Left ventricle myocardium superior (tissue), 1 donor: ENCODE measurements around the gene FXYD6. TPM values are rescaled to one million over a fixed set of nuclear protein-coding genes. Genes with fewer than 3 reads are reported as not detected.
A peak's percentile ranks its signal among the peaks of the same experiment; 100 is the strongest.

ENCODE experiments used
- ATAC-seq: fragments of 200-7000 bp; cut with Tn5 transposase; one replicate; pipeline ENCODE4 v1.9.1; 2020; ENCODE audit warnings: mild to moderate bottlenecking, moderate library complexity
- DNase-seq: peaks from one replicate; pipeline ENCODE4 v3.0.0-alpha.2; 2020
- intact Hi-C: fragments of 100-400 bp; cut with micrococcal nuclease; formaldehyde crosslinking; loops from one replicate; pipeline ENCODE4 v1.11.0; 2022
- total RNA-seq: library from RNA; stranded (reverse); fragmentation: NEBNext Ultra II Directional; extraction: Animal tissue kit (Norgen Biotek cat#: 25700); gene quantifications from one replicate; pipeline ENCODE4 v1.2.1, GENCODE V29; 2021
- donor health status: DM: no; HTN: yes; CAD: no; lungs with severe emphysema.

Gene FXYD6
- total RNA-seq, 1 donor from 2014 or later = 35.4 TPM

DNA sequence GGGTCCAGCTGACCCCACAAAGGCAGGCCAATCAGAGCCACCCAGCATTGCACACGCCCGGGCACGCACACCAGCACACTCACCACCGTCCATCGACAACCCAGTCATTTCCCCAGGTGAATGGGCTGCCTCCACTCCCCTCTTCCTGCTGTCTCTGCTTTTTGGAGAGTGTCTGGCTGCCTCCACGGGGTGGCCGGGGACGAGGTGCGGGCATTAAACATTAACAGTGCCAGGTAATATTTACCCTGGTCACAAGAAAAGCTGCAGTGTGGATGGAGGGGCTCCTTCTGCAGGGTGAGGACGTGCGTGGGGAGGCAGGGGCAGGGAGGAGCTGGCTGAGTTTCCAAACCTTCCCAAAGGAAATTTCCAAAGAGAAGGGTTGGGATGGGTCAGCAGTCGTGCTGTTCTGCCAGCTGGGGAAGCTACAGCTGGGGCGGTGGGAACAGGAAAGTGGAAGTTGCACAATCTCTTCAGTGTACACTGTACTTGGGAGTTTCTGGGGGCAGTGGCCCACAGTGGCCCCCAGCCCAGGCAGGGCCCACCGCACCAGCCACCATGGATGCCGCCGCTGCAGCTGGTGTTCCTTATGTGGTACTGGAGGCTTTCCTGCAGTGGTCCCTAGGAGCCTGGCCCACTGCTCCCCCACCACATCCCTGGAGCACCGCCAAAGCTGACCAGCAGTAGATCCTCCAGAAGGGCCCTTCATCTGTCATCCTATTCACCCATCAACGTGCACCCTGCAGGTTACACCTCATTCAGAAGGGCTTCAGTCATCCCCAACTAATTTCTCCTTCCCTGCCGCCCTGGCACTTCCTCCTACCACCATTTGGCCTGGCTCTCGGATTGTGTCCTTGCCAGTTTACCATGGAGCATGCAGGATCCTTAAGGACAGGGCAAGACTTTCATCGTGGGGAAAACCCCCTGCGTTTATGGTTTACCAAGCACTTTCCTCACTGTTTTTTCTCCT lies 51.6 kb downstream of the FXYD6 start, which contains the start of gene FXYD2:
Gene FXYD2, minus strand, starts transcription at position 174 of the 967 bp plus-strand sequence. Its CDS starts 66 bp downstream, at position 108.
- DNase-seq = peak; percentile 78
- intact Hi-C loops = no loop called here
- ATAC-seq = peak; percentile 67

GRCh38 chr11:117823946-117824420 lies 52.5 kb downstream of the FXYD6 start:
- DNase-seq (peak; percentile 89), ATAC-seq (peak; percentile 81)
- intact Hi-C loops = no loop called here

DNA sequence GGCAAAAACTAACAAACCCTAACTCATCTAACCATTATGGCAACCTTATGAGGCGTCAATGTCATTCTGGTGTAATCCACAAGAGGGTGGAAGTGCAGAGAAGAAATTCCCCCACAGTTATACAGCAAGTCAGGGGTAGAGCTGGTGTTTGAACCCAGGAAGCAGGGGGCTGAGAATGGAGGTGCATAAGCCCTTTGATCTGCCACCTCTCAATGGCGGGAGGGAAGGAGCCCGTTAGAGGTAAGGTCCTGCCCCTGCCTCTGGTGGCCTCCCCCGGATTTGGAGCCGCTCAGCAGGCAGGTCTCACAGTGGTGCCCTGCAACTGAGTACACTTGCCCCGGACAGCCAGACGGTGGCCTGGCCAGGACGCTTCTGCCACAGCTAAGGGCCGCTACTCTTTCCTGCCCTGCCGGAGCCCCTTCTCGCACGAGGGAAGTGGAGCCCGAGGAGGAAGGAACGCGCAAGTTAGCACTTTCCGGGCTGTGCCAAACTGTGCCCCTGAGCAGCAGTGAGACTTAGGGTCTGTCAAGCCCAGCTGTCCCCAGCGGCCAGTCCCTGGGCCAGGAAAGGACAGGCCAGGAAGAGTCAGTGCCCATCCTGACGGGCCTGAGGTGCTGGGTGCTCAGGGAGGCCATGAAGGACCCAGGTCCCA lies 53.0 kb downstream of the FXYD6 start:
- peak; percentile 2 for ATAC-seq
- peak; percentile 64 for DNase-seq
- intact Hi-C loops = no loop called here

DNA sequence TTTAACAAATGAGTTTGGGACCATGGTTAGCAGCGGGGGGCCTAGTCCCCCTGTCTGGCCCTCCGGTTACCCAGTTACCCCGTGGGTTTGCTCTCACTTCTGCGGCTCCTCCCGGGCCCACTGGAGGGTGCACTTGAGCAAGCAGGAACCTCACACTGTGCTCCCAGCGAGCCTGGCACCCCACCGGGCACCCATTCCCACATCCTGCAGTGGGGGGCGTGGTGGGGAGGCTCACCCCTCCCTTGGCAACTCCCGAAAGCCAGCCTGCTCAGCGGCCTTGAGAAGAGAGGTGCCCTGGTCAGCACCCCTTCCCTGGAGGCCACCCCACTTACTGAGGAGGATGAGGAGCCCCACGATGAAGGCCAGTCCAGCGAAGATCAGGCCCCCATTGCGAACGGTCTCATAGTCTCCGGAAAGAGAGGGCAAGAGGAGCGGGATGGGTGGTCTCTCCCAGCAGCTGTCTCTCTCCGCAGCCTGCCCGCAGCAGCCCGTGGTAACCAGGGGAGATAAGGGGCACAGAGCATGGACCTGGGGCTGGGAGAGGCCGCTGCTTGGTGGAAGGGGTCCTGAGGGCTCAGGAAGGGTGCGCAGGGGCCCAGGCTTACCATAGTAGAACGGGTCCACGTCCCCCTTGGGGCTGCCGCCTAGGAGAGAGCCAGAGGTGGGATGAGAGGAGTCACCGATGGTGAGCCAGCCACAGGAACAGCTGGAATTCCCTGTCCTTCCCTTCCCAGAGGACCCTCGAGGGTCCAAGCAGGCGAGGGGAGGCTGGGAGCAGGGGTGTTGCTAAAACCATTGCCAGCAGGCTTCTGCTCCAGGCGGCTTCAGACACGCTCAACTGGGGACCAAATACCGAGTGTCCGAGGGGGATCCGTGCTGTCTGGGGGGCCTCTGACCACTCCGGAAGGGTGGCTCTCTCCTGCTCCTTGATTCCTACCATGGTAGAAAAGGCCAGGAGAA lies 54.1 kb downstream of the FXYD6 start:
- ATAC-seq = no peak
- intact Hi-C loops = no loop called here
- DNase-seq = peak; percentile 72

- intact Hi-C loops = no loop called here
- no peak for ATAC-seq
- no peak for DNase-seq
These were observed 55.0 kb downstream of the FXYD6 start for GRCh38 chr11:117821431-117821830.

DNA sequence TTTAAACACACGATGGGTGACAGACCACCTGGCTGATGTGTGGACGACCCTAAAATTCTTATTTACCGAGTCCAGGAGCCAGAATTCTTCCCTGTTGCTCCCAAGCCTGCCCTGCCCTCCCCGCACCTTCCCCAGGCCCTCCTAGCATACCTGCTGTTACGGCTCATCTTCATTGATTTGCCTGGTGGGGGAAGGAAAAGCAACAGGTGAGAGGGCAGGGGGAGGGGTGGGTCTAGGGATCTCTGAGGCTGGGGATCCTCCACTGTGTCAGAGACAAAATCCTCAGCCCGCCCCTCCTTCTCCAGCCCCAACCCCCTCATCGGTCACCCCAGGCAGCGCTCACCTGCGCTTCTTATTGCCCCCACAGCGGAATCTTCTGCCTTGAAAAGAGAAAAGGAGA lies 55.9 kb downstream of the FXYD6 start:
- ATAC-seq (no peak), DNase-seq (no peak)
- intact Hi-C loops = no loop called here

- ATAC-seq (no peak), DNase-seq (no peak)
- intact Hi-C loops = no loop called here
These were observed 56.4 kb downstream of the FXYD6 start for GRCh38 chr11:117820071-117820470.

DNA sequence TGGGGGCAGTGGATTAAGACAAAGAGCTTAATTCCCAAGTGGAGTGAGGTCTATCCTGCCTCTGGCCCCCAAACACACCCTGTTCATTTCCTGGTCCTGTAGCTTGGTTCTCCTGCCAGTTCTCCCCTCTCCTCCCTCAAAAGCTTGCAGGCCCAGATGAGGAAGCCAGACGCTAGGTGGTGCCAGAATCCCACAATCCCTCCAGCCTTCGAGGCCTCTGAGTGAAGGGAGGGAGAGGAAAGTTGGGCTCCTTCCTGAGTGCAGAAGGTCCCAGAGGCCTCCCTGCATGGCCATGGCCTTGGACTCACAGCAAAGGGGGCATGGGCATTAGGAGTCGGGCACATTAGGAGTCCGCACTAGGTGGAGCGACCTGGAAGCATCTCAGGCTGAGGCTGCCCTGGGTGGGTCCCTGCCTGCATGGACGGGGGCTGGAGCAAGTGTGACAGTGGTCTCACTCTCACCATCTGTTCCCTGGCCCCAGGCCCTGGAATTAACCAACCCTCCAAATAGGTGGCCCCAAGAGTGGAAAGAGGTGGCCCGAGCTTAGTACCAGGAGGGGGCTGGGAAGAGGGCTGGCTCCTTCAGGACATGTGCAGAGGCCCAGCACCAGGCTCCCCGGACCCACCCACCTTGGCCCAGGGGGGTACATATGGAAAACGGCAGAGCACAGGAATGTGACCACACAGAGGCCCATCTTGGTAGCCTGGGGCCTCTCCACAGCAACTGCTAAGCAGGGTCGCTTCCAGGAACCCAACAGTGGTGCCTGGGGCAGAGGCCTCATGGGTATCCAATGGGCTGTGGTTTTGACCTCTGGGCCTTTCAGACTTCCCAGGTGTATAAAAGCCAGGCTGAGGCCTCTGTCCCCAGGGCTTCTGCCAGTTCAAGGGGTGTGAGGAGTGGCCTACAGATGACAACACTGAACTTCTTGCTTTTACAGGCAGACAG lies 57.1 kb downstream of the FXYD6 start:
- DNase-seq (peak; percentile 77), ATAC-seq (peak; percentile 31)
- intact Hi-C loops = loop anchor here (10.0 kb wide), 1 partner anchor 235 kb away; no protein-coding TSS in a partner anchor

DNA sequence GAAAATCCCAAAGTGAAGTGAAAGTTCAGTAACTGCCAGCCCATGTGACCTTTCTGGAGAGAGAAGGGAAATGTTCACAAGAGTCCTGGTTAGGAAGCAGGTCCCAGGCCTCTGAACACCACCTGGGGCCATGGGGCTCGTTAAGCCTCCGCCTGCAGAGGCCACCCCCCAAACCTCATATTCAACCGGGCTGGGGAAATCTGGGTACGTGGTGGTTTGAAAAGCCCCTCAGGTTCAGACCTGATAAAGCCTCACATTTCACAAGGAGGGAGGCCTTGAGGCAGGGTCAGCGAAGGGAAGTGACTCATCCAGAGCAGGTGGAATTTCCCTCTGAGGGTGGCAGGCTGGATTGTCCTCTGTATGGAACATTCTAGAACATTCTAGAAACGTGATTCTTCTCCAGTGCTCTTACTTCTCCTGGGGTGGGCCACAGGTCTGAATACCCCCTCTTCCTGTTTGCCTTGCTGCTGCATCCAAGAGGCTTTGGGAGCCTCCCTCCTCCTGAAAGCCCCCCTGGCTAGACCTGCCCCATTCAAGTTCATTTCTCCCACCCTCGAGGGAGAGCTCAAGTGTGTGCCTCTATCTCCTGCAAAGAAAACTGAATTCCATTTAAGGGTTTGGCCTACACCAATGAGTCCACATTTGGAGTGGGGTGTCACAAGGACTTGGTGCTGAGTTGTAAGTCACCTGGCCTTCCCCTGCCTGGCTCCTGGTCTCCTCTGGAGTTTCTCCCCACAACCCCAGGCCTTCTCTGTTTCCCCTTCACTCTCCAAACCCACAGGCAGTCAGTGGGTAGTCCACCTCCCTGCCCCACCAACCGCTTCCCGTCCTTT lies 58.2 kb downstream of the FXYD6 start:
- no peak for DNase-seq
- no peak for ATAC-seq
- intact Hi-C loops = loop anchor here (10.0 kb wide), 1 partner anchor 237 kb away; no protein-coding TSS in a partner anchor

- DNase-seq (peak; percentile 85), ATAC-seq (peak; percentile 76)
- intact Hi-C loops = loop anchor here (10.0 kb wide), 1 partner anchor 237 kb away; no protein-coding TSS in a partner anchor
These were observed 59.0 kb downstream of the FXYD6 start for GRCh38 chr11:117817368-117818040.

DNA sequence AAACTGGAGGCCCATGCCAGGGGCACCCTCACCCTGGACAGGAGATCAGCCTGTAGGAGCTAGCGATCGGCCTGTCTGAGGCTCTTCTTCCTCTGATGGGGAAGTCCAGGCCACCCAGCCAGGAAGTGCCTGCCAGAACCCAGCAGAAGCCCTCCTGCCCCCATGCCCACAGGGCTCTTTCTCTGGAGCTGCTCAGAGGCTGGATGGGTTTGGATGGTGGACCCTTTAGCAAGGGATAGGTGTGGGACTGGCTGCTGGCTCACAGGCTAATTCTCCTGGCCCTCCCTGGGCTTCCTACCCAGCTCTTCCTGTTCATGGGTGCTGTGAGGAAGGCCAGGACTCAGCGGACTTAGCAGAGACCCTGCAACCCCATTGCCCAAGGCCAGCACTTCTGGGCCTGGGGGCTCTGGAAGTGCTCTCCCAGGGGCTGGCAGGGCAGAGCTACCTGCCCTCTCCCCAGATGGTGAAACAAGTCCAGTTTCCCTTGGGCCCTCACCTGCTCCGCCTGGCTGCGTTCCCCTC lies 59.6 kb downstream of the FXYD6 start:
- intact Hi-C loops = loop anchor here (10.0 kb wide), 1 partner anchor 238 kb away; no protein-coding TSS in a partner anchor
- ATAC-seq (peak; percentile 7), DNase-seq (no peak)

- peak; percentile 20 for ATAC-seq
- intact Hi-C loops = loop anchor here (10.0 kb wide), 1 partner anchor 239 kb away; no protein-coding TSS in a partner anchor
- no peak for DNase-seq
These were observed 60.2 kb downstream of the FXYD6 start for GRCh38 chr11:117816151-117816741.

DNA sequence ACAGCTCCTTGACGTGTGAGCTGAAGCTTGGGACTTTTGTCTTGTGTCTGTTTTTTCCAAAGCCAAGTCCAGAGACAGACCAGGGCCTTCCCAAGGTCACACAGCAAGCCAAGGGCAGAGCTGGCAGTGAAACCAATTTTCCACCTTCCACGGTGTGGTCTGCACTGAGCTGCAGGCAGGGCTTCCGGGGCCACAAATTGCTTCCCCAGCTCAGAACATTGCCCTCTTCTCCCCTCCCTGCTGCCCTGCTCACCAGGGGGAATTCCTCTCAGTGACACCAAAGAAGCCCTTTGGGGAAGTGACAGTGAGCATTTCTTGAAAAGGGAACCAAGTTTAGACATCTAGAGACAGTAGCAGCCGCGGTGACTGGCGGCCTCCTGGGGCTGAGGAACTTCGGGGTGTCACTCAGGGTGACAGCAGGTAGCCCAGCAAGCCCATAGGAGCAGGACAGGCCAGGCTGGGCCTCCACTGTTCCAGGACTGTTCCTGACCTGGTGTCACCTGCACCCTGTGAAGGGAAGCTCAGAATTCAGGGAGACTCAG lies 61.1 kb downstream of the FXYD6 start:
- intact Hi-C loops = loop anchor here (10.0 kb wide), 1 partner anchor 239 kb away; no protein-coding TSS in a partner anchor
- peak; percentile 57 for DNase-seq

DNA sequence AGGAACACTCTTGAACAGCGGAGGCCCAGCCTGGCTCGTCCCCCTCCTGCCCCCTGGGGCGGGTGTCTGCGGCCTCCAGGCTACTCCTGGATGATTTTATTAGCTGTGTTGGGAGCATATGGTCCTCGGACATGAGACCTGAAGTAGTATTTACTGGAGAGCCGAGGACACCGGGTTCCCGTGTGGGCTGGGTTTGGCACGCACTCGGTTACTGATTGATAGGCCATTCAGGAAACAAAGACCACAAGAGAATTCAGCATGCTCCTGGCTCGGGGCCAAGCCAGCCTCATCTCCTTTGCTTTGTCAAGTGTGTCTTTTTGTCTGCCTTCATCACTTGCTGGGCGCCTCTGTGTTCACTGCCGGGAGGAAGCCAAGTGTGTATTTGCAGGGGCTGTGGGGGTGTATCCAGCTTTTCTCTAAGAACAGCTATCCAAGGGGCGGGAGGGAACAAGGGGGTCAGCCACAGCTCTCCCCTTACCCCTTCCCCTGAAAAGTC lies 61.6 kb downstream of the FXYD6 start:
- no peak for ATAC-seq
- DNase-seq = peak; percentile 83
- intact Hi-C loops = loop anchor here (10.0 kb wide), 1 partner anchor 240 kb away; no protein-coding TSS in a partner anchor

More for the DNA sequence above, 61.1 kb downstream of the FXYD6 start:
- ATAC-seq = peak; percentile 10
